ACHN (cell line): ENCODE results near the gene CYFIP1.

Experiments used
- DNase-seq: peaks from one replicate; pipeline ENCODE4 v3.0.0-alpha.2; 2015
- in situ Hi-C: cut with HindIII; loops from 2 replicates; pipeline ENCODE4 v1.10.0; 2017; ENCODE audit warnings: low sequenced_read_pairs, low pct_ligation_motif_present, low pct_unique_long_range_greater_than_20kb

Gene CYFIP1

DNA sequence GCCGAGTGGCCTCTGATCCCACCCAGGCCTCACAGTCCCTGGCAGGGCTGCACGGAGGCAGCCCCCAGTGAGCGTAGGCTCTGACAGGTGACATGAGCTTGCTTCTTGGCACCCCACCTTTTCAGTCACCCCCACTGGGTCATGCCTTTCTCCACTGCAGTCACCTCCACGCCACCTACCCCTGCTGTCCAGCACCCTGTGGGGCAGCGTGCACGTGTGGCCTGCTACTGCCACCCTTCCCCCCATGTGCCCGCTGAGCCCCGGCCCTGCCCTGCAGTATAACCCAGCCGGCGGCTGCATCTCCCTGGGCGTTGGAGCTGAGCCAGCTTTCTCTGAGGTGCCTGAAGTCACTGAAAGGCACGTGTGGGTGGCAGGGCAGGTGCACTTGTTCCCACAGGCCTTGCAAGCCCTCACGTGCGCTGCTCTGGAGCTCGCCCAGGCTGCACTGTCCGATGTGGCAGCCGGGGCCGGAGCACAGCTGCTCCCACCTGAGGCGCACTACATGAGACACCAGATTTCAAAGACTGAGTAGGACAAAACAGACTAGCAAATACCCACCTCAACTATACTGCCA lies 76.1 kb downstream of the CYFIP1 start:
- in situ Hi-C loops = no loop called here
- no peak for DNase-seq

DNA sequence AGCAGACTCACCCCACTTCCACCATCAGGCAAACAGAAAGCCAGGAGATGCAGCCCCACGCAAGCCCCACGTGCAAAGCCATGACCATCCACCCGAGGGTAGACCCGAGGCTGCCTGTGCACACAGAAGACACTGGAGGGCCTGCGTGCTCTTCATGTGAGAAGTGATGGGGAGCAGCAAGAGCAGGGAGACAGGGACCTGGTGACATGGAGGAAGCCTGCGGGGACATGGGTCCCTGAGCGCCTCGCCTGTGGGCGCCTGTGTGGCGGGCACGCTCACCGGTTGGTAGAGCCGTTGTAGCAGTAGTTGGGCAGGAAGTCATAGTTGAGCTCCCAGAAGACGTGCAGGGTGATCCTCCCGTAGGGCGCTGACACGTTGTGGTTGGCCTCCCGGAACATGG lies 76.7 kb downstream of the CYFIP1 start:
- DNase-seq = no peak
- in situ Hi-C loops = no loop called here

DNA sequence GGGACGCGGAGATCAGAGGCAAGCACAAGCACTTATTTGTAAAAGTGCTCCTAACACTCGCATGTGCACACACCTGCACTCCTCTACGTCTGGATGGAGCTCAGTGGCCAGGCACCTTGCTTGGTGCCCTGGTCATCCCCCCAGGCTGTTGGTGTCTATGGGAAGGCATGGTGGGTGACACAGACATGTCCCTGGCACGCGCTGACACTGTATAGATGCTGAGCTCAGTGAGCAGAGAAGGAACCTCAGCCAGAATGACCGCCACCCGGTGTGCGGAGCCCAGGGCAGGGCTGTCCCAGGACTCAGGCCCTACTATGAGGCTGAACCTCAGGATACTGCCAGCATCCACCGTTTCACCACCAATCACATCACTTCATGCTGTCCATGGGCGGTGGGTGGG lies 77.2 kb downstream of the CYFIP1 start:
- in situ Hi-C loops = no loop called here
- no peak for DNase-seq

- DNase-seq = no peak
- in situ Hi-C loops = no loop called here
Observed at GRCh38 chr15:22902578-22902977, 77.6 kb downstream of the CYFIP1 start.

DNA sequence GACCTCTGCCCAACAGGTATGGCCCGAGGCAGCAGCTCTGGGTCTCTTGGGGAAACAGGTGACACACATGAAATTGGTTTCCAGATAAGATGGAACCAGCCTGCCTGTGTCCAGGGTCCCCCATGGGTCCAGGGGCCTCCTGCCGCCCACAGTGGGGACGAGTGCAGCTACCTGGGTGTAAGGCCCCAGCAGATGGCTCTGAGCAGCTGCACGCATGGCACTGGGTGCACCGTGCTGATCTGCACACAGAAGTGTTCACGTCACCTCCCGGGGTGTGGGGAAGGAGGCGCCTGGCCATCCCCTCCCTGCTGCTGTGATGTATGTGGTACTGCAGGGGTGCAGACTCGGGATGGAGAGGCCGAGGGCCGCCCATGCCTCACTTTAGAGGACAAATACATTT lies 78.1 kb downstream of the CYFIP1 start:
- no peak for DNase-seq

GRCh38 chr15:22895465-22896190 lies 84.5 kb downstream of the CYFIP1 start:
- in situ Hi-C loops = no loop called here
- DNase-seq = peak; percentile 85

More for the DNA sequence above, 78.1 kb downstream of the CYFIP1 start:
- in situ Hi-C loops = no loop called here

- in situ Hi-C loops = no loop called here
- DNase-seq = no peak
Observed at GRCh38 chr15:22893881-22894280, 86.3 kb downstream of the CYFIP1 start.

DNA sequence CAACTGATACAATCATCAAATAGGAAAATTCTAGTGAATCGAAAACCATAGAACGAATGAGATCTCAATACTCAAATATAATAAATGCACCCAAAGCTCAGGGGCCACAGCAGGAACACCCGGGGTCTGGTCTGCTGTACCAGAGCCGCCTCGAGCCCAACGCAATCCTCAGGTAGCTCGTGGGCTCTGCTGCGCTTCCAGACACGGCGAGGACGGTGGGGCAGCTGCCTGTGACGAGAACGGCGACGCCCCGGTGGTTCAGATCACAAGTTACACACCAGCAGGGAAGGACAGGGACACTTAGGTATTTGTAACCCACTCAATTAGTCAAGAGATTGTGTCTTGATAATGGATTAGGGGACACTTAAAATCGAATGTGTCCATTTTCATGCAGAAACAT lies 87.1 kb downstream of the CYFIP1 start:
- in situ Hi-C loops = no loop called here
- no peak for DNase-seq

DNA sequence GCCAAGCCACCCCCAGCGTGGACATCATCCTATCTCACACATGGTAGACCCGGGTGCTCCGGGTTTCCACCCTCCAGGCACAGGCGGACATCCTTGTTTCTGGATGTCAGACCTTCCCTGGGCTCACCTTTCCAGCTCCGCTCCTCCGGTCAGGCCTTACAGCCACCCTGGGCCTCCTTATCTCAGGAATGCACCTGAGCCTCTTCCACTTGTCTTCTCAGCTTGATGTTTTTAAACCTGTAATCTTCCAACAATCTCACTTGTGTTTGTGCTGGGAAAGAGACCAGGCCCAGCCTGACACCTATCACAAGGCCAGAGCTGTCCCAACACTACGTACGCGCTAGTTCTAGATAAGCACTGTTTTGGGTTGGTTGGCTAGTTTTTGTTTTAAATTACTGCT lies 87.8 kb downstream of the CYFIP1 start:
- no peak for DNase-seq
- in situ Hi-C loops = no loop called here

GRCh38 chr15:22891426-22892210 lies 88.5 kb downstream of the CYFIP1 start:
- in situ Hi-C loops = no loop called here
- no peak for DNase-seq

- DNase-seq = no peak
- in situ Hi-C loops = no loop called here
Observed at GRCh38 chr15:22890296-22890695, 89.9 kb downstream of the CYFIP1 start.

DNA sequence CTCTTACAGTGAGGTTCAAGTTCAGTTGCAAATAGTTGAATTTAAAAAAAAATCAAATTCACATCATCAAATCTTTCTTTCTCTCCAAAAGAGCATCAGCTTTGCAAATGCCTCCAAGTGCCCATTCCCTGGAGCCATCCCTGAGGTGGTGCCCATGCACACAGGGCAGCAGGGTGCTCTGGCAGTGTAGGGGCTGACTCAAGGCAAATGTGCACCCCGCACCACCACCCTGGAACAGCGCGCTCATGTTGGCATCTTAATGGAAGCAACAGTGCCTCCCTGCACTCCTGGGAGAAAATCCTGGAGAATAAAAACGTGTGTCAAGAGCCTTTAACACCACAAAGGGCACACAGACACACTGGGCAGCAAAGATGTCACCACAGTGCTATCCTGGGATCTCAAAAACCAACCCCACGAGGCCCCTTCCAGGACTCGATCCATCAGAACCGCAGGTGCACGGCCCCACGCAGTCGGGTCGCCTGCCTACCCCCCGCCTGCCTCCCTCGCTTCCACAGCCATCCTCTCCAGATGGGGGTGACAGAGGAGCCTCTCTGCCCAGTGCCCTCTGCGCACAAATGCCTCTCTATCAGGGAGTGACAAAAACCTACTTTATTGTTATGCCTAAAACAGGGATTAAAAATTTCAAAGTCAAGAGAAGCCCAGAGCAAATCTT lies 90.9 kb downstream of the CYFIP1 start:
- in situ Hi-C loops = no loop called here
- no peak for DNase-seq

DNA sequence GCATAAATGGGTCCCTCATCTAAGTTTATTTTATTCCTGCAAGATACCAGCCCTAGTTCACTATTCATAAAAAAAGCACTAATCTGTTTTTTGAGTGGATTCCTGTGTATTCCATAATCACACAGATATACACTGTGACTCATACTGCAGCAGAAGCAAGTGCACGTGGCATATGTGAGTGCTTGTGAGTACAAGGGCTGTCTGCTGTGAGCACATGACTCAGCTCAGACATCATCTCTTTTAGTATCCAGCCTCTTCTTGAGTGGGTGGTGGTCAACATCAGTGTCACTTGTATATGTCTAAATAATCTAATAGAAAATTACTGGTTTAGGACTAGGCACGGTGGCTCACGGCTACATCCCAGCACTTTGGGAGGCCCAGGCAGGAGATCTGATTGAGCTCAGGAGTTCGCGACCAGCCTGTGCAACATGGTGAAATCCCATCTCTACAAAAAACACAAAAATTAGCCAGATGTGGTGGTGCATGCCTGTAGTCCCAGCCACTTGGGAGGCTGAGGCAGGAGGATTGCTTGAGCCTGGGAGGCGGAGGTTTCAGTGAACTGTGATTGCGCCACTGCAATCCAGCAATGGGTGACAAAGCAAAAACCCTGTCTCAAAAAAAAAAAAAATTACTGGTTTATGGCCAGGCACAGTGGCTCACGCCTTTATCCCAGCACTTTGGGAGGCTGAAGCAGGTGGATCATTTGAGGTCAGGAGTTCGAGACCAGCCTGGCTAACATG lies 91.9 kb downstream of the CYFIP1 start:
- in situ Hi-C loops = no loop called here
- peak; percentile 72 for DNase-seq

DNA sequence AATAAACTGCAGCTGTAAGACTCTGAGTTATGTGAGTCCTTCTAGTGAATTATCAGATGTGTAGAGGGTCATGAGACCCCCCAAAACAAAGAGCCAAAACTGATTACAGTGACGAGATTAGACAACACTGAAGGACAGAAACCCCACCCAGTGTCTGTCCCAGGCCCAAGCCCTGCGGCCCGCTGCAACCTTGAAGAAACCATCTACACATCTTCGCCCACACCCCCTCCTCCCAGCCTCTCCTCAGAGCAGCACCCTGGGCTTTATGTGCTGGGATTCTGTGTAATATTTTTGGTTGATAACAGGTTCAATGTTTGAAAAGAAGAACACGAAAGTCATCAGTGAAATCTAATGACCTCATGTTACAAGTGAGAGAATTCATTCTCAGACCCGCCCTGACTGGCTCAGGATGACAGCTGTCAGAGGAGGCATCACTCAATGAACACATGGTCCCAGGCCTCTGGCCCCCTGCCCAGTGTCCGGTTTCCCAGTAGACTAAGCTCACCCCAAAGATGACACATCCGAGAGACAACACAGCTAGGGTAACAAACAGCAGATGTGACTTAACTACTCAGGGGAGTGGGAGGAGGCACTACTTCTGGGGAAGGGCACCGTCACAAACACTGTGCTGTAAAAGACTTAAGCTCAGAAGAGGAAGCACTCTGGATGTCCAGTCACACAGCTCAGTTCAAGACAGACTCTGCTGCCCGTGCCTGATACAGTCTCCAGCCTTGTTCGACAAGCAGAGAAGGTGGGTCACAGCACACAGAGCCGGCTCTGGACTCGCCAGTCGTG lies 92.8 kb downstream of the CYFIP1 start:
- in situ Hi-C loops = no loop called here
- no peak for DNase-seq

GRCh38 chr15:22885120-22885519 lies 95.0 kb downstream of the CYFIP1 start:
- in situ Hi-C loops = no loop called here
- DNase-seq = no peak

DNA sequence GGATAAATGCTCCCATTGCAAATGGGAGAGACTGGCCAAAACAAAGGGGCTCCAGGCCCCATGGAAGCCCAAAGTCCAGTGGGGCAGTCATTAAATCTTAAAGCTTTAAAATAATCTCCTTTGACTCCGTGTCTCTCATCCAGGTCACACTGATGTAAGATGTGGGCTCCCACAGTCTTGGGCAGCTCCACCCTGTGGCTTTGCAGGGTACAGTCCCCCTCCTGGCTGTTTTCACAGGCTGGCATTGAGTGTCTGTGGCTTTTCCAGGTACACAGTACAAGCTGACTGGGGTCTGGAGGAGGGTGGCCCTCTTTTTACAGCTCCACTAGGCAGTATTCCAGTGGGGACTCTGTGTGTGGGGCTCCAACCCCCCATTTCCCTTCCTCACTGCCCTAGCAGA lies 95.8 kb downstream of the CYFIP1 start:
- in situ Hi-C loops = no loop called here
- DNase-seq = peak; percentile 11

DNA sequence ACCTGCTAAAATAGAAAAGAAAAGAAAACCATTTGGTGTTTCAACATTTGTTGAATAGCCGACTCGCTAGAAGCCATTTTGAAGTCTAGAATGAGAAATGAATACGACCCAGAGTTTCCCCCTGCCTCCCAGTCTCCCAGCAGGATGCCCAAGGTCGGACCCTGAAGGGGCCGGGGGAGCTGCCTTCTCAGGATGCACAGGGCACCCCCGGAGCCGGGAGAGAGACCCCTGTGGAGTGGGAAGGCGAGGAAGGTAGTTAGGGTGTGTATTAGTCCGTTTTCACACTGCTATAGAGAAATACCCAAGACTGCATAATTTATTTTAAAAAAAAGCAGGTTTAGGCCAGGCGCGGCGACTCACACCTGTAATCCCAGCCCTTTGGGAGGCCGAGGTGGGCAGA lies 97.0 kb downstream of the CYFIP1 start:
- in situ Hi-C loops = no loop called here
- DNase-seq = no peak
